ENCODE data around the gene SMYD3. TPM values are rescaled to one million over a fixed set of nuclear protein-coding genes. Genes with fewer than 3 reads are reported as not detected.

Gene SMYD3
- total RNA-seq, 4 donors from 2014 or later, result 8.4 to 25.7 (median 14.4) TPM

DNA sequence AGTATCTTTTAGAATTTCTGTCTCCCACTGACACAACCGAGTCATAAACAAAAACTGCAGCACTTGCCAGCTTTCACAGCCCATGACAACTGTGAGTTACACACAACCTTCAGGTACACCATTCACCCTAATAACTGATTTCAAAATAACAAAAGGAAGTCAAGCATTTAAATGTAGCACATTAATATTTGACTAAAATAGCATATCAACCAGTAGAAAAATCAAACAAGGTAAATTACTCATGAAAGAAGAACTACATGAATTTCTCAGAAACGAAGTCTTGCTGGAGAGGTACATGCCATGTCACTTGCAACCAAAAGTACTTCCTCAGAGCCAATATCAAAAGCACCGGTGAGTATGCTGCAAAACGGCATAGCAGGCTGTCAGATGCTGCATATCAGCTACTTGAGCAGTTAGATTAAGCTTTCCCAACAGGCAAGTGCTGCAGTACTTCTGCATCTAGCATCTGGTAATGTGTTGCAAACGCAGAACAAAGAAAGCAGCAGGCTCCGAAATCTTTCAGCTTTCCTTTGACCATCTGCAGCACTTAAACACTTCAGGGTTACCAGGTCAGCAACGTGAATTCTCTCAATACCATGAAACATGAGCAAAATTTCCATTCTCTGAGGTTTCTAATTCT is 223.2 kb downstream of the SMYD3 start:
- WGBS, 2 donors, result 68 to 72% methylated on average over 7 of the region's 7 CpGs
- TF ChIP-seq POLR2A (IDR thresholded peaks at IDR 0.05) (no peak), CTCF (IDR thresholded peaks at IDR 0.05) (no peak)
- no peak for DNase-seq (ENCODE audit: low spot score in 2 of 2)
- intact Hi-C loops (cut with DNase I; ENCODE audit: low total_unique reads), result no loop called here
- no peak overlapping the region for H3K4me3 ChIP-seq (ENCODE audit: low read depth, poor library complexity, severe bottlenecking)

GRCh38 chr1:246281639-246282038 is 225.4 kb downstream of the SMYD3 start:
- TF ChIP-seq POLR2A (IDR thresholded peaks at IDR 0.05), result no peak
- TF ChIP-seq CTCF (IDR thresholded peaks at IDR 0.05), result no peak
- intact Hi-C loops (cut with DNase I; ENCODE audit: low total_unique reads), result no loop called here
- no peak for DNase-seq (ENCODE audit: low spot score in 2 of 2)
- WGBS, 2 donors, result 69 to 81% methylated on average over 1 of the region's 1 CpG
- H3K4me3 ChIP-seq (ENCODE audit: low read depth, poor library complexity, severe bottlenecking), result no peak overlapping the region

DNA sequence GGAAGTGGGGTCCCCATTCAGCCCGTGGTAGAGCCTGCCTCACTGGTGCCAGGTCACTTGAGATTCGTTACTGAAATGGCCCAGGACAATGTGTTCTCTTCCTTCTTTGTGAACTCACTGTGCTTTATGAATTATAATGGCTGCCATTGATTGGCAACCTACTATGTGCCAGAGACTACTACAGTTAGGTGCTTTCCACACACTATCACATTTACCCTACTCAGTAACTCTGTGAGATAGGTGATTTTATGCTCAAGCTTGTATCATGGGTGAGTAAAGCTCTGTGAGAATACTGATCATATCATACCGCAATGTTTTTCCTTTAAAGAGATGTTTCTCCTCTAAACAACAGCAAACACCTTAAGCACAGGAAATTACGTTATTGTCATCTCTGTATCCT is 225.9 kb downstream of the SMYD3 start:
- no peak for DNase-seq (ENCODE audit: low spot score in 2 of 2)
- intact Hi-C loops (cut with DNase I; ENCODE audit: low total_unique reads), result no loop called here
- no peak for TF ChIP-seq POLR2A (IDR thresholded peaks at IDR 0.05)
- TF ChIP-seq CTCF (IDR thresholded peaks at IDR 0.05), result no peak
- H3K4me3 ChIP-seq (ENCODE audit: low read depth, poor library complexity, severe bottlenecking), result no peak overlapping the region
- 79 to 91% methylated on average over 4 of the region's 4 CpGs for WGBS, 2 donors

- intact Hi-C loops (cut with DNase I; ENCODE audit: low total_unique reads), result no loop called here
- WGBS, 2 donors, result 83 to 87% methylated on average over 3 of the region's 3 CpGs
- H3K4me3 ChIP-seq (ENCODE audit: low read depth, poor library complexity, severe bottlenecking), result no peak overlapping the region
- no peak for DNase-seq (ENCODE audit: low spot score in 2 of 2)
- TF ChIP-seq CTCF (IDR thresholded peaks at IDR 0.05), result no peak
- TF ChIP-seq POLR2A (IDR thresholded peaks at IDR 0.05), result no peak
These were observed 226.5 kb downstream of the SMYD3 start for GRCh38 chr1:246280551-246280950.

GRCh38 chr1:246279402-246279801 is 227.7 kb downstream of the SMYD3 start:
- WGBS, 2 donors, result 89 to 94% methylated on average over 5 of the region's 5 CpGs
- no peak for TF ChIP-seq CTCF (IDR thresholded peaks at IDR 0.05)
- DNase-seq (ENCODE audit: low spot score in 2 of 2), result no peak
- no peak overlapping the region for H3K4me3 ChIP-seq (ENCODE audit: low read depth, poor library complexity, severe bottlenecking)
- intact Hi-C loops (cut with DNase I; ENCODE audit: low total_unique reads), result no loop called here

DNA sequence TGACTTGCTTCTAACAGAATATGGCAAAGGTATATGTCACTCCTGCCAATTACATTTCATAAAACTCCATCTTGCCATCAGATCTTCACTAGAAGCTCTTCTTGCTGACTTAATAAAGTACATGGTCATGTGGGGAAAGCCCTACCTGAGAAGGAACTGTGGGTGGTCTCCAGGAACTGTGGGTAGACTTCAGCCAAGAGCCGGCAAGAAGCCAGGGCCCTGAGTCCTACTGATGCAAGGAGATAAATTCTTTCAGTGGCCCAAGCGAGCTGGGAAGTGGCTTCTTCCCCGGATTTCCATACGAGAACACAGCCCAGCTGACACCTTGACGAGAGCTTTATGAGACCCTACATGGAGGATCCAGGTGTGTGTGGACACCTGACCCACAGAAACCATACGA is 228.7 kb downstream of the SMYD3 start:
- DNase-seq (ENCODE audit: low spot score in 2 of 2), result no peak
- 87 to 91% methylated on average over 6 of the region's 6 CpGs for WGBS, 2 donors
- intact Hi-C loops (cut with DNase I; ENCODE audit: low total_unique reads), result no loop called here
- TF ChIP-seq CTCF (IDR thresholded peaks at IDR 0.05), result no peak
- no peak overlapping the region for H3K4me3 ChIP-seq (ENCODE audit: low read depth, poor library complexity, severe bottlenecking)
